LNCaP clone FGC (cell line): ENCODE results near the gene RAPGEF5.
A peak's percentile ranks its signal among the peaks of the same experiment; 100 is the strongest.

Source experiments
- DNase-seq: peaks from one replicate; pipeline ENCODE4 v3.0.0-alpha.2; 2011; ENCODE audit warnings: low read depth
- H3K4me3 ChIP-seq: 2 replicates; pipeline ENCODE4 v1.5.1; 2011; ENCODE audit warnings: mild to moderate bottlenecking, low read depth, low read length, control low read depth
- CTCF ChIP-seq: IDR thresholded peaks from 2 replicates; pipeline ENCODE4 v1.5.1; 2012; ENCODE audit warnings: mild to moderate bottlenecking; ENCODE audit not compliant: control insufficient read depth, insufficient read depth; ENCODE audit errors: extremely low read depth

The RAPGEF5 gene

GRCh38 chr7:22364900-22365299 is 7.9 kb upstream of the RAPGEF5 start:
- TF ChIP-seq CTCF, result no peak
- no peak for DNase-seq
- H3K4me3 ChIP-seq, result no peak overlapping the region

DNA sequence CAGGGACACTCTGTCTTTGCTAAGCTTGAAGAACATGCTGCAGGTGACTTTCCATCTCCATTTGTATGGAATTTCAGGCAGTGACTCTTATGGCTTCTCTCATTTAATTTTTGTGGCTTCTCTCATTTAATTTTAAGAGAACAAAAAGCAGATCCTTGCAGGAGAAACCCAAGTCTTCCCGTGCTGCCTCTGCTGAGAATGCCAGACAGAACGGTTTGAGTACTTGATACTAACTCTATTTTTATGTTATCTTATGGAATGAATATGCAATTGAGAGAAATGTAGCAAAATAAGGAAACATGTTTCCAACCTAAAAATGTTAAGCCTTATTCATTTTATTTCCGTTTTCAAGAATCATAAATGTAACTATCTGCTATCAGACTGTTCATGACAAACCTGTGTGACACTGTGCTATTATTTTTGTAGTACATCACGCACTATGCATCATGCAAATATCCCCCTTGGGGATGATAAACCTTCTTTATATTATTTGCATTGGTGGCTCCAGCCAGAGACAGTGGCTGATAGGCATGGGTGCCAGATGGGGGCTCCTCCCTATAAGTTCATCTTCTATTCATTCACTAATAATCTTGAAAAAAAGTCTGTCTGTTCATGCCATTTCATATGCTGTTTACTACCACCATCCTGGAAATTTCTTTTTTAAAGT is 6.9 kb upstream of the RAPGEF5 start:
- DNase-seq, result no peak
- no peak for TF ChIP-seq CTCF
- H3K4me3 ChIP-seq, result no peak overlapping the region

DNA sequence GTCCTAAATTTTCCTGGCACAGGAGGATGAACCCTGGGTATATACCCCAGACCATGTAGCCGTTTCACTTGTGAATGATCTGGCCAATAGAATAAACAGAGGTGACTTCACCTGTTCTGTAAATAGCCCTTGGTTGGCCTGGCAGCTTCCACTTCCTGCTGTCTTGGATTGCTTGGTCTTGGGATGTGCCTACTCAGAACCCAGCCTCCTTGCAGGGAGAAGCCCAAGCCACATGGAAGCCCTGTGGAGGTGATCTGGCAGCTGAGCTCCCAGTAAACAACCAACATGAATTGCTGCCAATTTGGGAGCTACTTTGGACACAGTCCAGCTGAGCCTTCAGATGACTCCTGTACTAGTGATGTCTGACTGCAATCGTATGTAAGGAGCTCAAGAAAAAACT is 4.8 kb upstream of the RAPGEF5 start:
- TF ChIP-seq CTCF, result no peak
- DNase-seq, result peak; percentile 91
- H3K4me3 ChIP-seq, result no peak overlapping the region

GRCh38 chr7:22361320-22361719 is 4.4 kb upstream of the RAPGEF5 start:
- TF ChIP-seq CTCF, result no peak
- DNase-seq, result no peak

DNA sequence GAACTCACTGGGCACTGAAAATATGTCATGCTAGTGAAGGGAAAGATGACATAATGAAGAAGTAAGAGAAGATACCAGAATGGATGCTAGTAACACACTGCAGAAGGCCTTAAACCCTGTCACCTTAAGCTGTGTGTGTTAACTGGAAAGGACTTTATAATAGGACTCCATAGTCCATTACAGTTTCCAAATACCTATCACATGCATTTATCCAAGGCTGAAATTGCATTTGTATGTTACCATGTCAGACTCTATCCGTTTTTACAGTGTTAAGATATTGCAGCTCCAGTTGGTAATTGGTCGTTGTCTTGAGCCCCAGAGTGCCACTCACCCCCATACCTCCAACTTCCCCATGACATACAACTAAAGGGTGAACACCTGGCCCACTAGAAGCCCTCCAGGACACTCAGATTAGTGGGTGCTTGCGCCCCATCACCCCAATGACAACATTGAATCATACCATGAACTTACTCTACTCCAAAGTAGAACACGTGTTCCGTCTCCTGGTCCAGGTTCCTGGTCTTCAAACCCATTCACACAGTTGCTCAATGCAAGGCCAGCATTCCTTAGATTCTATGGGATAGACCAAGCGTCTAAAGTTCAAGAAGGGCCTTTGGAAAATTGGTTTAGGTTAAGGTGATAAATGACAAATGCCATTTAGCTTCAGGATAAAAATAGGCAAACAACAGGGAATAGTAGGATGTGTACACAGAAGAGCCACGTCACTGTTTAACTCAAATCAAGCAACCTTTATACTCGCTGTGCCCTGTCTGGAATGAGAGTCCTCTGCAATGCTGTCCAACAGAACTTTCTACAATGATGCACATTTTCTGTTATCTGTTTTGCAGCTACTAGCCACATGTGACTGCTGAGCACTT is 2.1 kb upstream of the RAPGEF5 start:
- DNase-seq, result no peak
- no peak for TF ChIP-seq CTCF
- H3K4me3 ChIP-seq, result no peak overlapping the region

More at GRCh38 chr7:22361320-22361719, 4.4 kb upstream of the RAPGEF5 start:
- no peak overlapping the region for H3K4me3 ChIP-seq

DNA sequence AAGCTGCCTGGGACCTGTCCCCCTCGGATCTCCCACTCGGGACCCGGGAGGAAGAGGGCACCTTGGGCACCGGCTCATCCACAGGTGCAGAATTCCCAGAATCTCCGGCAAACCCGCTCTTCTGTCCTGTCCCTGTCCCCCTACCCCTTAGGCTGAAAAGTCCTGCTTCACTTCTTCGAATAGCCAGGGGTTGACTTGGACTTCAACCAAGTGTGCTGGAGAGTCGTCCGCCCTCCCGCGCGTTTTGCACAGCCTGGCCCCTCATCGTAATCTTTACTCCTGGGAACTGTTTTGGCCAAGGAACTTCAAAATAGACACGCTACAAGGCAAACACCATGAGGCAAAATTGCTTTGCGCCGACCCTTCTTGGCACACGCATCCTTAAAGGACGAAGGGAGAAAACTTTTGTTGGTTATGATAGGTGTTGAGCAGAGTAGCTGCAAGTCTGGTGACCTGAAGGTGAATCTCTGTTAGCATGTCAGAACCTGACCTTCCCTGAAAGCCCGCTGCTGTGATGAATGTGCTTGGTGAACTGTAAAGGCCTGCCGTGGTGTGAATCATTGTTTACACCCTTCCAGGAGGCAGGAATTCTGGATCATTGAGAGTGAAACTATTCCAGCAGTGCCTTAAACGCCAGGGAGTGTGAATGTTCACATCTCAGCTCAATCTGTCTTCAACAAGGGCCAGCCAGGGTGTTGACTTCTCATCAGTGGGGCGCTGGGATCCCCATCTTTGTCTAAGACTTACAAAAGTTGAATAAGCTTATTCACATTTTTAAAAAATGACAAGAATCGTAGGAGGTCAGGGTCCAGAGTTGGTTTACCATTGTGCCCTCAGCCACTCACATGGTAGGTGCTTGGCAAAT is 589 bp upstream of the RAPGEF5 start:
- no peak for TF ChIP-seq CTCF
- peak overlapping the region; percentile 41 for H3K4me3 ChIP-seq
- DNase-seq, result no peak
